ENCODE measurements around the gene LRRC45. TPM values are rescaled to one million over a fixed set of nuclear protein-coding genes. Genes with fewer than 3 reads are reported as not detected.
A peak's percentile ranks its signal among the peaks of the same experiment; 100 is the strongest.

Gene LRRC45
- total and polyA plus RNA-seq, 9 of the 15 experiments (the other 6 are each of a cell fraction or from before 2014, with no cell fraction given) = 3.5 to 21.5 (median 11.2) TPM; not detected in 2

DNA sequence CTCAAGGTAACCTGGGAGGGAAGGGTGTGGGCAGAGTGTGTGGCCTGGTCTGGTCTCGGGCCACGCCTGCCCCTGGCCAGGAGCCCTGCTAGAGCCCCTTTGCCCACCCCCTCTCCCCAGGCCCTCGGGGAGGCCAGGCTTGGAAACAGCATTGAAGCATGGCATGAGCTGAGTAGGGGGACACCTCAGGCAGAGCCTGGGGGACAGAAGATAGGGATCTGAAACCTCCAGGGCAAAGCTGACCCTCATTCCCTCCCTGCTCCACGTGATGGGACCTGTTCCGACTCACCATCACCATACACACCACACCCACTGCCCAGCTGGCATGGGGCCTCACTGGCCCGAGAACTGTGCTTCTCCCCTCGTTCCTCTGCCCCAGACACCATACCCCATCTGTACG, 26.0 kb downstream of the LRRC45 start:
- peaks cover 2% of the 10 kb centered on the region for H3K9me1 ChIP-seq (ENCODE audit: control insufficient read depth, insufficient read depth, low read length)
- no TSS peak for BruUV-seq (replicated peaks)
- peaks cover 49% of the 10 kb centered on the region; the same call in 2 of the 3 replicates for H3K36me3 ChIP-seq (ENCODE audit: control insufficient read depth, insufficient read depth, low read length)
- CTCF ChIA-PET (ENCODE audit: low intra/inter-chr PET ratio) = no interaction called here
- POLR2A ChIA-PET = interaction anchor here (0.6 to 1.0 kb wide), 2 partner anchors 11 to 16 kb away, joined by 3 read pairs; partner anchors contain the start of gene DCXR
- no peak overlapping the region for H3K4me3 ChIP-seq
- 0 out of 2 replicates have a peak, but pooled peaks cover 4% of the 10 kb centered on the region for H4K20me1 ChIP-seq (replicated peaks; ENCODE audit: control insufficient read depth, insufficient read depth, low read length)
- no peak for FAIRE-seq
- no peak overlapping the region for H3K4me2 ChIP-seq (ENCODE audit: insufficient read depth, low read length)
- peak overlapping the region in 1 of 2 experiments; percentile 28; a peak in 1 of 4 replicates for H3K9ac ChIP-seq (ENCODE audit: insufficient read depth in 1 of 2, low read depth in 2 of 2, low read length in 2 of 2)
- H3K4me1 ChIP-seq (replicated peaks in 1 of 2; ENCODE audit: control insufficient read depth in 2 of 2, insufficient read depth in 2 of 2, low read length in 2 of 2) = peaks cover 6 to 72% of the 10 kb centered on the region in 2 experiments; a peak in 3 of 5 replicates
- H3K9me3 ChIP-seq (replicated peaks; ENCODE audit: control insufficient read depth, insufficient read depth, low read depth, low read length) = no peaks in the 10 kb centered on the region
- in situ Hi-C loops (cut with MboI) = no loop called here
- no peak for DNase-seq (ENCODE audit: extremely low read depth in 1 of 4, low spot score in 3 of 4)
- intact Hi-C loops (cut with micrococcal nuclease) = no loop called here
- H3K27ac ChIP-seq (ENCODE audit: extremely low read depth, low read depth, low read length) = no peak overlapping the region
- H3K27me3 ChIP-seq (ENCODE audit: control insufficient read depth in 2 of 2, insufficient read depth in 2 of 2, low read length in 2 of 2) = no peaks in the 10 kb centered on the region
- ATAC-seq = no peak
- no peak for TF ChIP-seq ZNF347 (CRISPR knock-in tag; IDR thresholded peaks at IDR 0.05; ENCODE audit: low read depth)
- TF ChIP-seq FIP1L1 (IDR thresholded peaks at IDR 0.05; ENCODE audit: low read depth, low read length, poor library complexity, severe bottlenecking) = no peak
- TF ChIP-seq HMG20A (CRISPR knock-in tag; conservative IDR thresholded peaks at IDR 0.05) = no peak
- no peak for TF ChIP-seq TAL1 (IDR thresholded peaks at IDR 0.05)
- TF ChIP-seq, protein P1, sequence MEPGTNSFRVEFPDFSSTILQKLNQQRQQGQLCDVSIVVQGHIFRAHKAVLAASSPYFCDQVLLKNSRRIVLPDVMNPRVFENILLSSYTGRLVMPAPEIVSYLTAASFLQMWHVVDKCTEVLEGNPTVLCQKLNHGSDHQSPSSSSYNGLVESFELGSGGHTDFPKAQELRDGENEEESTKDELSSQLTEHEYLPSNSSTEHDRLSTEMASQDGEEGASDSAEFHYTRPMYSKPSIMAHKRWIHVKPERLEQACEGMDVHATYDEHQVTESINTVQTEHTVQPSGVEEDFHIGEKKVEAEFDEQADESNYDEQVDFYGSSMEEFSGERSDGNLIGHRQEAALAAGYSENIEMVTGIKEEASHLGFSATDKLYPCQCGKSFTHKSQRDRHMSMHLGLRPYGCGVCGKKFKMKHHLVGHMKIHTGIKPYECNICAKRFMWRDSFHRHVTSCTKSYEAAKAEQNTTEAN (CRISPR knock-in tag; IDR thresholded peaks at IDR 0.05) = no peak
- TF ChIP-seq NCOA4 (IDR thresholded peaks at IDR 0.05; ENCODE audit: partially characterized antibody) = no peak
- TF ChIP-seq CHD4 (IDR thresholded peaks at IDR 0.05; ENCODE audit: insufficient read depth, insufficient replicate concordance, low read depth, low read length, poor library complexity, severe bottlenecking) = no peak
- TF ChIP-seq, protein P2, sequence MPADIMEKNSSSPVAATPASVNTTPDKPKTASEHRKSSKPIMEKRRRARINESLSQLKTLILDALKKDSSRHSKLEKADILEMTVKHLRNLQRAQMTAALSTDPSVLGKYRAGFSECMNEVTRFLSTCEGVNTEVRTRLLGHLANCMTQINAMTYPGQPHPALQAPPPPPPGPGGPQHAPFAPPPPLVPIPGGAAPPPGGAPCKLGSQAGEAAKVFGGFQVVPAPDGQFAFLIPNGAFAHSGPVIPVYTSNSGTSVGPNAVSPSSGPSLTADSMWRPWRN (IDR thresholded peaks at IDR 0.05; ENCODE audit: low read depth) = no peak
- no peak for TF ChIP-seq ZNF212 (CRISPR knock-in tag; IDR thresholded peaks at IDR 0.05)
- TF ChIP-seq, protein P3, sequence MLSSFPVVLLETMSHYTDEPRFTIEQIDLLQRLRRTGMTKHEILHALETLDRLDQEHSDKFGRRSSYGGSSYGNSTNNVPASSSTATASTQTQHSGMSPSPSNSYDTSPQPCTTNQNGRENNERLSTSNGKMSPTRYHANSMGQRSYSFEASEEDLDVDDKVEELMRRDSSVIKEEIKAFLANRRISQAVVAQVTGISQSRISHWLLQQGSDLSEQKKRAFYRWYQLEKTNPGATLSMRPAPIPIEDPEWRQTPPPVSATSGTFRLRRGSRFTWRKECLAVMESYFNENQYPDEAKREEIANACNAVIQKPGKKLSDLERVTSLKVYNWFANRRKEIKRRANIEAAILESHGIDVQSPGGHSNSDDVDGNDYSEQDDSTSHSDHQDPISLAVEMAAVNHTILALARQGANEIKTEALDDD (IDR thresholded peaks at IDR 0.05) = no peak
- TF ChIP-seq SAFB2 (IDR thresholded peaks at IDR 0.05; ENCODE audit: borderline replicate concordance, low read depth, low read length, severe bottlenecking) = no peak
- no peak for TF ChIP-seq ARNT (IDR thresholded peaks at IDR 0.05)
- TF ChIP-seq HDAC3 (IDR thresholded peaks at IDR 0.05; ENCODE audit: borderline replicate concordance, partially characterized antibody) = no peak
- no peak for TF ChIP-seq ESRRB (CRISPR knock-in tag; IDR thresholded peaks at IDR 0.05; ENCODE audit: borderline replicate concordance)
- TF ChIP-seq THRAP3 (IDR thresholded peaks at IDR 0.05; ENCODE audit: borderline replicate concordance) = no peak
- no peak for TF ChIP-seq CREM (IDR thresholded peaks at IDR 0.05; ENCODE audit: low read depth)
- TF ChIP-seq ZBTB9 (CRISPR knock-in tag; IDR thresholded peaks at IDR 0.05) = no peak
- no peak overlapping the region for H2AFZ ChIP-seq (ENCODE audit: low read depth, low read length)
- H3K79me2 ChIP-seq (ENCODE audit: control insufficient read depth, insufficient read depth, low read length) = peaks cover 28% of the 10 kb centered on the region
- 82% methylated on average over 8 of the region's 8 CpGs for WGBS (ENCODE audit: insufficient coverage, low coverage, missing lambda C conversion rate)
